NOMO-1 treated with dmso at 0.1 percent for 144 hours (cell line): ENCODE measurements around the gene POU2F3.

Experiments
- DNase-seq: peaks from one replicate; lab custom pipeline; 2025; ENCODE audit not compliant: unreplicated experiment; lab: John Stamatoyannopoulos, UW

The POU2F3 gene

DNA sequence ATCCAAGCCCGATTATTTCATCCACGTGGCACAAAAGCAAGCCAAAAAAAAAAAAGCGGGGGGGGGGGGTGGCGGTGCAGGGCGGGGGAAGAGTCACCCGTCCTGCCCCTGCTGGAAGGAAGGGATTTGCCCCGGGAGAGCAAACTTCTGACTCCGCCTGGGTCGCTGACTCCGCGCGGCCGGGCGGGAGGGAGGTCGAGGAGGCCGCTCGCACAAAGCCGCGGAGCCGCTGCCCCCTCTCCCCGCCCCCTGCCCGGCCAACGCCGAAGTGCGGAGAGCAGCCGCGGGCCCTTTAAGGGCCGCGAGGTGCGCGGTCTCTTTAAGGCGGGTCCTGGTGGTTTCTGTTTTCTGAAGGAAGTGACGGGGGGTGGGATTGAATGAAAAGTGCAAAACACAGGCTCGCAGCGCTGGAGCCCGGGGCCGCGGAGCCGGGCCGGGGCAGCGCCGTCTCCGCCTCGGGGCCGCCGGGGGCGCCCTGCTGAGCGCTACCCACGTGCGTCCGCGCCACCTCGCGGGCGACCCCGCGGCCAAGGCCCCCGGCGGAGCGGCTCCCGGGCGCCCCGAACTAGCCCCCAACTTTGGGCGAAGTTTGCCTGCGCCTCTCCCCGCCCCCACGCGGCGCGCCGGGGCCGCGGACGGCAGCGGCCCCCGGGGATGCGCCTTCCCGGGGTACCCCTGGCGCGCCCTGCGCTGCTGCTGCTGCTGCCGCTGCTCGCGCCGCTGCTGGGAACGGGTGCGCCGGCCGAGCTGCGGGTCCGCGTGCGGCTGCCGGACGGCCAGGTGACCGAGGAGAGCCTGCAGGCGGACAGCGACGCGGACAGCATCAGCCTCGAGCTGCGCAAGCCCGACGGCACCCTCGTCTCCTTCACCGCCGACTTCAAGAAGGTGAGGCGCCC, 29.1 kb upstream of the POU2F3 start, which contains the start of gene OAF:
Gene OAF, plus strand, starts transcription at position 407 of the 896 bp plus-strand sequence. Its CDS starts 248 bp downstream, at position 655.
- DNase-seq, result peak; percentile 73

DNA sequence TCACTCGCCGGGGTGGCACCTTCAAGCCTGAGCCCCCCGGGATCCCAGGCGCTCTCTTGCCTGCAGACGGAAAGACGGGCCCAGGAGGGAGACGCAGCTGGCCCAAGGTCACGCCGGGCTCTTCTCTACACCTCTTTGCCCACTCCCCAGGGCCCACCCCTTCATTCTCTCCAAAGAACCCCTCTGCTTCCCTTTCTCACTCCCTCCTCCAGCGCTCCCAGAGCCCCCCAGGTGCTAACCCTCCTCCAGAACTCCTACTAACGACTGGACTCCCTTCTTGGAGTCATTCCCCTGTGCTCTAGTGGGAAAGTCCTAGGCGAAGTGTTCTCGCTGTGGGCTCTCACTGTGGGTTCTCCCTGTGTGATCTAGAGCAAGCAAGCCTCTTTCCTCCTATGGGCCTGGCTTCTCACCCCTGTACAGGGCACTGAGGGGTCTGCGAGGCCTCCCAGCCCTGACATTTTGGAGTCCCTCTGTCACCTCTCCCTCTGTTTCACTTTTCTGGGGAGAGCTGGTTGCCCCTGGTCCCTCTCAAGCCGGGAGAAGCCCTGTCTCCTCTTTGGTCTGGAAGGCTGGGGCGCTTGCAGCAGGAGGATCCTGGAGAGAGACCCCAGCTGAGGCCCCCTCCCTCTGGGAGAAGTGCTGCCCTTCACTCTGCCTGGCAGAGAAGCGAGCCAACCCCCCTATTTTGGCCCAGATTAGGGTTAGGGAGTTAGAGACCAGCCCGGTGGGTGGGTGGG, 28.2 kb upstream of the POU2F3 start:
- no peak for DNase-seq

DNA sequence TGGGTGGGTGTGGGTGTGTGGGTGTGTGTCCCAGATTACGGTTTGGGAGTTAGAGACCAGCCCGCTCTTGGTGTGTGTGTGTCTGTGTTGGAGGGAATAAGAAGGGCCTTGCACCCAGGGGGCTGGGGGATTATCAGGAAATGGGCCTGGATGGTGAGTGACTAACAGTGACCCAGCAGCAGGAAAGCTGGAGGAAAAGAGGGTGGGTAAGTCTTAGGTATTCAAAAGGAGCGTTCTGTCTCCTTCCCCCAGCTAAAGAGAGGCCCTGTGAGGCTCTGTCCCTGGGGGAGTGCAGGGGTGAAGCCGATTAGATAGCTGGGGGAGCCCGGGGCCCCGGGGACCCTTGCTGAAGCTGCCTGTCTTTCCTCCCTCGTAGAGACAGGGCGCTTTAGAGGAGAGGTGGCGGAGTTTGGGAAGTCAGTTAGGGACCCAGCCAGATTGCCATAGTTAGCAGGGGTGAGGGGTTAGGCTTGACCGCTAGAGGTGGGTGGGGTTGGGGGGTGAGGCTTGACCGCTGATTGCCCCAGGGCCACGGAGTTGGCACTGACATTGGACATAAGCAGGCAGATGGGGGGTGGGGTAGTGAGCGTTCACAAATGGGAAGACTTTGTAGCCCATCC, 27.6 kb upstream of the POU2F3 start:
- no peak for DNase-seq

DNA sequence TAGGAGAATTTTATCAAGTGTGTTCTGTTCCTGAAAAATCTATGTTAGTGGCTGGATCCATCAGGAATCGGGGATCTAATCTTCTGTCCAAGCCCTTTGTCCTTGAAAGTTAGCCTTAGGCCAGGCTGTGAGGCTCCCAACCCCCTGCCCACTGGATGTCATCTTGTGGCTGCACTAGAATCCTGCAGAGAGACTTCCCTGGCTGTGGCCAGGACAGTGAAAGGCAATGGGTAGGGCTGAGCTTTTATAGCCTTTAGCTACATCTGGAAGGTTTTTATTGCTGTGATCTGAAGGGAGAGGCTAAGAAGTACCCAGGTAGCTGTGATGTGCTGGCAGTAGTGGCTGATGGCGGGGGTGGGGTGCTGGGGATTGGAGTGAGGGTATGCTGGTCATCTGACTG, 27.0 kb upstream of the POU2F3 start:
- DNase-seq, result no peak

DNA sequence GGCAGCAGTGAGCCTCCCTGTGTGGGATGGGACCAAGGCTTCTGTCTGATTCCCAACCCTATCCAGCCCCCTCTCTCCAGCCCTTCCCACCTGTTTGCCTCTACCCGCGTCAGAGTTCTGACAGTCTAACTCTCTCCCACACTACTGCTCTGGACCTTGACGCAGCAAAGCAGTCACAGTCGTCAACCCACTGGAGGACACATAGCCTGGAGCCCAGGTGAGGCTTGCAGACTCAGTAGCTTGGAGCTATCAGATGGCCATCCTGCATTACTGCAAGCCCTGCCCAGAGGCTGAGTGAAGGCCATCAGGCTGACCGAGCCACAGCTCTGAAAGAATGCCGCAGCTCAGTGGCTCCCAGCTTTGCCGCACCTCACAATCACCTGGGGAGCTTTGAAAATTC, 25.4 kb upstream of the POU2F3 start:
- no peak for DNase-seq

DNA sequence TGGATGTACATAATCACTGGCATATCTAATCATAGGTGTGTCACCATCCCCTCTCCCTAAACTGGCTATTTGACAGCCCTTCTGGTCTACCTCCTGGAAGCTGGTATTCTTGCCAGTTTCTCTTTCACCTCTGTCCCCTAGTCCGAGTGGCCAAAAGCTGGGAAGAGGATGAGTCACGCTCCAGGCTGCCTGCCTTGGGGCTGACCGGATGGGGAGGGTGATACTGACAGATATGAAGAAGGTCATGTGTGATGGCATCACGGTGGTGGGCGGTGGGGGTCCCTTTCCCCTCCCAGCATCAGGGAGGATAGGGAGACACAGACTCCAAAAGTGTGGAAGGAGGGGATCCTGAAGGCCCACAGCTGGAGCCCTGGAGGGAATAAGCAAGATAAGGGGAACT, 24.3 kb upstream of the POU2F3 start:
- DNase-seq, result no peak

DNA sequence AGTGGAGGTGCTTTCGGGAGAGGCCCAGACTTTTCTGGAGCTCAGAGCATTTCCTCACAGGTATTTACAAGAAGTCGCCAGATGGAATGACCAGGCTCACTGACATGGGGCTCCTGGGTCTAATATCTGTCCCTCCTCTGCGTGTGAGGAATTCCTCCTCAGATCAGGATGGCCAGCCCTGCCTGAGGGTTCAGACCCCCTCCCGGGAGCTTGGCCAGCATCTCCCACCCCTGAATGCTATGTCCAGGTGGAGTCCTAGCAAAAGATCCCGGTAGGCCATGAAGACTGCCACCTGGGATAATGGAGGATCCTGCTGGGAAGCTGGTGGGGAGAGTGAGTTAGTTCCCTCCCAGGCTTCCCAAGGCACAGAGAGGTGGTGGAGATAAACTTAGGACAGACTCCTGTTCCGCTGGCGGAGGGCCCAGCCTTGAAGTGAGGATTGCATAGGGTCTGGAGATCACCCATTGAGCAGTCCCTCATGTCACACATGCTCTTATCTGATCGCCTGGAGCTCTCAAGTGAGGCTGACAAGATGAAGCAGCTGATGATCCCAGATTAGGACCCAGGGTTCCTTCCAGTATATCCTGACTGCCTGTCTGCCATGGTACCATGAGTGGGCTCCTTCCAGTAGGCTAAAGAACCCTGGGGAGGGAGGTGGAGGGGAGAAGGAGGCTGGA, 23.4 kb upstream of the POU2F3 start:
- no peak for DNase-seq

DNA sequence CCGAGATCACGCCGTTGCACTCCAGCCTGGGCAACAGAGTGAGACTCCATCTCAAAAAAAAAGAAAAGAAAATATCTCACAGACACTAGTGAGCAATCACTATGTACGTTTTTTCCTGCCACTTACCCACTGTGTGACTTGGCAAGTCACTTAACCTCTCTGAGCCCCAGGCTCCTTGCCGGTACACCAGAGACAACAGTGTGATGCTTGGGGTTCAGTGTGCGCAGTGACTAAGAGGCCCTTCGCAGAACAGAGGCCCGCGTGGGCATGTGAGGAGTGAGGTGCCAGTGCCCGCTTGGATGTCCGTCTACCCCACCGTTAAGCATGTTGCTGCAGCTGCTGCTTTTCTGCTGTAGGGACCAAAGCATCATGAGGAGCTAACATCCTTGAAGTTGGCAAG, 22.4 kb upstream of the POU2F3 start:
- no peak for DNase-seq

DNA sequence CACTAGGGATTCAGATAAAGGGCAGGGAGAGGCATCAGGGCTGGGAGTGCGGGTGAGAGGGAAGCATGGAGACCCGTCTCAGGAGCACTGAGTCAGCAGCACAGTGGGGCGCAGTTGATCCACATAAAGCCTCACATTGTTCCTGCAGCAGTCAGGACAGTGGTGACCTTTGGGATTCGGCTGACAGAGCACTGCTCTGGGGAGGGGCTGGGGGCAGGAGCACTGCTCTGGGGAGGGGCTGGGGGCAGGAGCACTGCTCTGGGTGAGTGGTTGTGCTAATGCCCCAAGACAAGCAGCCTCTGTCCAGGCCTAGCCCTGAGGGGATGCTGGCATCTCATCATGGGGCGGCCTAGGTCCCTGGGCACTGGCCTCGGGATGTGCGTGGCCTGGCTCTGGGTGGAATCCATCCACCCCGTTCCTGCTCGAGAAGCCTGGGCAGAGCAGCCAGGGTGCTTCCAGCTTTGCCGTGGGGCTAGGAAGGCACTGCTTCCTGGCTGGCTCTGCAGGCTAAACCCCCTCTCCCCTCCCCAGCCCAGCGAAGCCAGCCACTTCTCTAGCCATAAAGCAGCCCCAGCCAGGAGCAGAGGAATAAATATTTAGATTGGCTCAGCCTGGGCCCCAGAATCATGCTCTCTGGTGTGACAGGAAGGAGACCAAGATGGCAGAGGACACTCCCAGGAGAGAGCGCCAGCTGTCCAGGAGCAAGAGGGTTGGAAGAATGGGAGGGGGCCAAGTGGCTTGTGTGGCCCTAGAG, 21.8 kb upstream of the POU2F3 start:
- DNase-seq, result no peak

DNA sequence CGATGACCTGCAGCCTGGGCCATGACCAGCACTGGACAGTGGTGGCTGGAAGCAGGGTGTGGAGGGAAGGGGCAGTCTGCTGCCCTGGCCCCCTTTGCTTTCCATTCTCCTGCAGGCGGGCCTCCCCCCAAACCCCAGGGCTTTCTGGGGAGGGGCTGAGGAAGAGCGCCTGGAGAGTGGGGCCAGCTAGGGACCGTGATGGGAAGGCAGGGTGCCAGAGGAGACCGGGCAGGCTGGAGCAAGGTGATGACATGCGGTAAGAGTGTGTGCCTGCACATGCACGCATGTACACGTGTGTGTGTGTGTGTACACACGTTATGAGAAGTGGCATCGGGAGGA, 21.3 kb upstream of the POU2F3 start:
- DNase-seq, result no peak

DNA sequence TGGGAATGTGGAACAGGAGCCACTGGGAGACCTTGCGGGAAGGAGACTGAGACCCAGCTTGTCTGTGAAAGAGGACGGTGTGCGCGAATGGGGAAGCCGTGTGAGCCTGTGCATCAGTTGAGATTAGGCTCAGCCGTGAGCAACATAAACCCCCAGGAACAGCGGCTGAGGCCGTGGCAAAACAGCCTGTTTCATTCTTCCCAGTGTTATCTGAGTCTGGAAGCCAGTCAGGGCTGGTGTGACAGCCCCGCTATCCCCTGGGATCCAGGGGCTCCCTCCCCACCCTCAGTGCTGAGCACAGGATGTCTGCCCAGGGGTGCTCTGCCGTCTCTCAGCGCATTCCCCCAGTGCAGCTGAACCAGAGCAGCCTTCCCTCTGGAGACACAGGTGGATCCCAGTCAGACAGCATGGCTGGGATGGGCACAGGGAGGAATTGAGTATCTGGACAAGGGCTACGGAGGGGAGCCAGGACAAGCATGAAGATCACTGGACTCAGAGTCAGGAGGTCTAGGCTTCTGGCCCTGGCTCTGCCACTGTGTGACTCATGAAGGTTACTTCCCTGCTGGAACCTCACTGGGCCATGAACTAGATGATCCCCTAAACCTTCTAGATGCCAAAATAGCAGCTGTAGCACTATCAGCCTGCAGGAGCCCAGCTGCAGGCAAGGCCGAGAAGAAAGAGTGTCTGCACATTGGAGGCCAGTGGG, 20.6 kb upstream of the POU2F3 start:
- no peak for DNase-seq

DNA sequence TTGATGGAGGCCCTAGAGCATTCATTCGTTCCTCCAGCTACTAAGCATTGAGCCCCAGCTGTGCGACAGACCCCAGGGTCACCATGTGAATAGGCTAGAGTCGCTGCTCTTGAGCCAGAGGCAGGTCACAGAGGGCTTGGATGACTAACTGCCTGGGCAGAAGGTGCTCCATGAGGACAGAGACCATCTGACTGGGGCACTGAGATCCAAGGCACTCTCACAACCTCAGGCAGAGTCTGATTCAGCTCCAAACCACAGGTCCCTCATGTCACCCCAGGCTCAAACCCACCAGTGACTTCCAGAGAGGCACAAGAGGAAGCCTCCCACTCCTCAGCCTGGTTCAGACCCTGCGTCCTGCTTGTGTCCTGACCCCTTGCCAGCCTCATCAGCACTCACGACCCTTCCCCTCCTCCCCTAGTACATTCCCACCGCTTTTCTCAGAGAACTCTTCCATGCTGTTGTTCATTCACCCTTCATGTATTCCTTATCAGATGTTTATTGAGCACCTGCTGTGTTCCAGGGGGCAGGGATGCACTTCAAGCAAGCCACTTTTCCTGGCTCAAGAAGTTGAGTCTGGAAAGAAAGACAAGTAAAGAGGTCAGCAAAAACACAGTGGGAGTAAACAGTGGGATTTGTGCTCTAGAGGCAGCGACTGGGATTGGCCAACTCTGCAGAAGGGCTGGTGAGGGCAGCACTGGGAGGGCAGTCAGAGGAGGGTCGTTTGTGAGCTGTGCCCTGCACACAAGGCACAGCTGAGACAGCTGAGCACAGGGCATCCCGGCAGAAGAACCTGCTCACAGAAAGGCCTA, 19.8 kb upstream of the POU2F3 start:
- no peak for DNase-seq

DNA sequence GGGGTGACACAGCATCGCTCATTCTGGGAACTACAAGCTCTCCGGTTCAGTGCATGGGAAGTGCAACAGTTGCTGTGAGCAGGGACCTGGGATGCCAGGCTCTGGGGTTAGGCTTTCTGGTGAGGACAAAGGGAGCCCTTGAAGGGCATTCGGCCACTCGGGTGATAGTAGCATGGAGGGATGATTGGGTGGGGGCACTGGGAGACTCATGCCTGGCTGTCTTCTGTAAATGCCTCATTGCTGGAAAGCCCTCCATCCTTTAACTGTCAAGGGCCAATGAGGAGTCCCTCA, 19.2 kb upstream of the POU2F3 start:
- DNase-seq, result no peak

DNA sequence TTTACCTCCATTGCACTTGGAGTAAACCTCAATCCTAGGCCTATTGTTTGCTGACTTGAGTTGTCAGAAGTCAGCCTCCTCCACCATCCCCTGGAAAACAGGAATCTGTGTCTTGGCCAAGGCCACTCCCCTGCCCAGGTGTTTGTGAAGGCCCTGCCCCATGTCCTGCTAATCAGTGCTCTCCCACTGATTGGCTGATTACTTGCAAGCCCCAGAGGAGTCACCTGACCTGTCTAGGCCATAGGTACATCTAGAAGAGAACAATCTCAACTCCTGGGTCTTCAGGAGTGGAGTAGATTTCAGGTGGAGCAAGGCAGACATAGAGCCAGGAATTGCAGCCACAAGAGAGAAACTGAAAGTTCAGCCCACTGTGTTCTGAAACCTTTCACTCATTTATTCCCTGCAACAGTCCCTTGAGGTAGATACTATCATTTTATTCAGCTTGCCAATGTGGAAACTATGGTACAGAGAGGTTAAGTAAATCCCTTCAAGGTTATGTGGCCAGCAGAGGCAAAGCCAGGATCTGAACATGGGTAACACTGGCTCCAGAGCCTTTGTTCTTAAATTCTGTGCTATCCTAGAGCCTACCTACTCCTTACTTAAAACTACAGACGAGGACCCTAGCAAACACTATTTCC, 18.7 kb upstream of the POU2F3 start:
- no peak for DNase-seq

DNA sequence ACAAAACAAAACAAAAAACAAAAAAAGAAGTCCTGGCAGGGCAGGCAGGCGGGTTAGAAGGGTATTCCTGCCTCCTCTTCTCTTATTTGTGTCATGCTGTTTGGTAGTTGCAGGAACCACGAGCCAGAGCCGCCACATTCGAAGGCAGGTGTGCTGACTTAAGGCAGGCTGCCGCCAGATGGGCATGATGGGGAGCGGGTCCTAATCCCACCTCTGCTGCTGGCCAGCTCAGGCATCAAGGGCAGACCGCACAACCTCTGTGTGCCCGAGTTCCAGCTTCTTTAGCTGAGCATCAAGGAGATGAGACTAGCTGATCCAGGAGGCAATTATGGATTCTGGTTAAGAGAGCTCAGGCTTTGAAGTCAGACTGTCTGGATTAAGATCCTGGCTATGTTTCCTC, 17.0 kb upstream of the POU2F3 start:
- no peak for DNase-seq

DNA sequence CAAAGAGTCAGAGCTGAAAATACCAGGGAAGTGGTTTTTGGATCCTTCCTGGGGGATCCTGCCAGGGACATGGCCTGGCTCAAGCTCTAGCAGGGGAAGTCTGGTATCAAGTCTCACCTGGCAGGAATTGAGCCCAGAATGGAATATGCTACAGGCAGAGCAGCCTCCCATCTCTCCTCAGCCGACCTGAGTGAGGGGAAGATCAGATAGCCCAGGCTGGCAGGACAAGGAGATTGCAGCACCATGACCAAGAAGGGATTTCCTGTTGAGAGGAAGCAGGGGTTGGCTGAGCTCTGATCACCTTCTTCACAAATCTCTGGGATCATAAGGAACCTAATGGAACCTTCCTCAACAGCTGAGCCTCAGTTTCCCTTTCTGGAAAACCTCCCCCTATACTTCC, 16.1 kb upstream of the POU2F3 start:
- no peak for DNase-seq

DNA sequence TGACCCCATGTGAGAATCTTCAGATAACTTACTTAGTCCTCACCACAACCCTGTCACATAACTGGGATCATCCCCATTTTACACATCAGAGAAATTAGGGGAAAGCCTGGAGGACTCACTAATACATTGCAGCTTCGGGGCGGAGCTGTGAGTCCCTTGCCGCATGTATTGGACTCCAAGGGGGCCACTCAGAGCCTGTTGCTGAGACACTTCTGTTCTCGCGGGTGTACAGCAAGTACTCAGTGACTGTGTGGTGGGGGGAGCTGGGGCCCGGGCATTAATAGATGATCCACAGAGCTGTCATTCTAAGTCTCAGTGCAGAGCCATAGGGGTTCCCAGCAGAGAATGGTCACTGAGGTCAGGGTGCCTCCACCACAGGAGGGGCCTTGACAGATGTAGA, 15.6 kb upstream of the POU2F3 start:
- DNase-seq, result no peak

DNA sequence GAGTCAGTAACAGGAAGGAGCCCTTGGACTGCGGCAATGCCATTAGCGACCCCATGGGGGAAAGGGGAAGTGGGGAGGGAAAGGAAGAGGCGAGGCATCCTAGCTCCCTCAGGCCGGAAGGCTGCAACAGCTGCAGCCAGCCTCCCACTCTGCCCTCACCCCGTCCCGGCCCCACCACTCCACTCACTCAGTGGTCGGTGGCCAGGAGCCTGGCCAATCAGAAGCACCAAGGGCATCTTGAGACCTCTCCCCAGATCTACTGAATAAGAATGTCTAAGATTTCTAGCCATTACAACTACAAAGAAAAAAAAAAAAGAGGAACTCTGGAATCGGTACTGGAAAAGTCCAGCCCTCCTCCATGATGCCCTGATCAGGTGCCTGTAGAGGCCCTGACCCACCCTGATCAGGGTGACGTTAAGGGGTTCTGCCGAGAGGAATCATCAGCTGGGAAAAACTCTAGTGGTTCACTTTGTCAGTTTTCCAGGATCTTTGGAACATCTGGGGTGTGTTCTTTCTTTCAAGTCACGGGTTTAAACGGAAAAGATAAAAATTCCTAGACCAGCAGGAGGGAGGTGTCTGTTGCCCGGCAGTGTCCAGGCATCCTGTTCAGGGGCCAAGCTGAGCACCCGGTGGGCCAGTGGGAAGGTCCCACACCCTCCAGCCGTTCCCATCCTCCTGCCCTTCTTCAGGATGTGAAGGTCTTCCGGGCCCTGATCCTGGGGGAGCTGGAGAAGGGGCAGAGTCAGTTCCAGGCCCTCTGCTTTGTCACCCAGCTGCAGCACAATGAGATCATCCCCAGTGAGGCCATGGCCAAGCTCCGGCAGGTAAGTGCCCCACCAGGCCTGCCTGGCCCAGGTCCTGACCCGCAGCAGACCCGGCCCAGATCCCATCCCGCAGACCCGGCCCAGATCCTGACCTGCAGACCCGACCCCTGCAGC, 14.7 kb upstream of the POU2F3 start:
- DNase-seq, result peak; percentile 66
